Thoracic aorta (tissue), 2 donors: Measurements from ENCODE around the gene NLRC5. TPM values are rescaled to one million over a fixed set of nuclear protein-coding genes. Genes with fewer than 3 reads are reported as not detected.

Experiments used
- ATAC-seq: fragments of 150-250 bp; one replicate; pipeline ENCODE4 v1.8.0; 2017; ENCODE audit warnings: low read depth; ENCODE audit not compliant: insufficient number of reproducible peaks, low FRiP score
- DNase-seq: peaks from one replicate; pipeline ENCODE4 v3.0.0-alpha.2; 2020; ENCODE audit warnings: low spot score
- H3K27ac ChIP-seq, 2 donors: fragments of 200-600 bp; sonication (generic); 1 replicate in 1 of 2; 2 replicates in 1 of 2; pipeline ENCODE4 v1.5.1; 2016; ENCODE audit warnings: mild to moderate bottlenecking in 2 of 2, moderate library complexity in 2 of 2
- H3K27me3 ChIP-seq: fragments of 200-600 bp; sonication (generic); replicated peaks from 2 replicates; pipeline ENCODE4 v1.6.0; 2016; ENCODE audit warnings: mild to moderate bottlenecking; ENCODE audit not compliant: insufficient read depth
- H3K36me3 ChIP-seq: fragments of 200-600 bp; sonication (generic); one replicate; pipeline ENCODE4 v1.5.1; 2016
- H3K4me1 ChIP-seq, 2 donors: fragments of 200-600 bp; sonication (generic); 1 replicate in 1 of 2; 2 replicates in 1 of 2; pipeline versions ENCODE4 v1.5.1 to v1.6.0; 2016; ENCODE audit warnings: low read depth in 2 of 2, mild to moderate bottlenecking in 1 of 2; ENCODE audit not compliant: control insufficient read depth in 1 of 2
- H3K4me3 ChIP-seq: fragments of 200-600 bp; sonication (generic); 2 replicates; pipeline ENCODE4 v1.5.1; 2016; ENCODE audit warnings: mild to moderate bottlenecking
- H3K9me3 ChIP-seq: fragments of 200-600 bp; sonication (generic); 2 replicates; pipeline ENCODE4 v1.5.1; 2016
- total RNA-seq, 2 donors: library from RNA; depleted of rRNA; stranded (reverse); fragments of >200 nt; gene quantifications; one replicate each; pipeline versions ENCODE4 v1.1.0 to v1.2.3, GENCODE V29; 2016
- TF ChIP-seq, protein P1 (sequence below): fragments of 200-600 bp; sonication (generic); IDR thresholded peaks from one replicate; pipeline ENCODE4 v1.5.1; 2019; ENCODE audit warnings: antibody characterized with exemption

NLRC5 gene
- total RNA-seq, 2 donors from 2014 or later, result 51.0 to 54.4 TPM

DNA sequence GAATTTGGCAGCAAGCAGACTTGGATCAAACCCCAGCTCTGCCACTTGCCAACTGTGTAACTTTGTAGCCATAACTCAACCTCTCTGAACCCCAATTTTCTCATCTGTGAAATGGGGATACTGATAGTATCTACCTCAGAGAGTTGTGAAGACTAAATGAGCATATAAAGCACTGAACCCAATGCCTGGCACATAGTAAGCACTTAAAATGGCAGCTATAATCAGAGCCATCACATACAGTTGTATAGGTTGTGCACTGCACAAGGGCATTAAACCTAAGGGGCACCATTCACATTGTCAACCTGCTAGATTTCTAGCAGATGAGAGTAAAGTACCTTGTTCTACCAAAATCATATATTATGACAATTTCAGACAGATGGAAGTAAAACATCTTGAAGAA is 92.4 kb downstream of the NLRC5 start:
- Histone ChIP-seq H3K27ac (no peak overlapping the region), H3K36me3 (no peaks in the 10 kb centered on the region), H3K27me3 (no peaks in the 10 kb centered on the region), H3K9me3 (no peaks in the 10 kb centered on the region), H3K4me1 (no peaks in the 10 kb centered on the region), H3K4me3 (no peak overlapping the region)
- DNase-seq (no peak), ATAC-seq (no peak)
- TF ChIP-seq, protein P1, sequence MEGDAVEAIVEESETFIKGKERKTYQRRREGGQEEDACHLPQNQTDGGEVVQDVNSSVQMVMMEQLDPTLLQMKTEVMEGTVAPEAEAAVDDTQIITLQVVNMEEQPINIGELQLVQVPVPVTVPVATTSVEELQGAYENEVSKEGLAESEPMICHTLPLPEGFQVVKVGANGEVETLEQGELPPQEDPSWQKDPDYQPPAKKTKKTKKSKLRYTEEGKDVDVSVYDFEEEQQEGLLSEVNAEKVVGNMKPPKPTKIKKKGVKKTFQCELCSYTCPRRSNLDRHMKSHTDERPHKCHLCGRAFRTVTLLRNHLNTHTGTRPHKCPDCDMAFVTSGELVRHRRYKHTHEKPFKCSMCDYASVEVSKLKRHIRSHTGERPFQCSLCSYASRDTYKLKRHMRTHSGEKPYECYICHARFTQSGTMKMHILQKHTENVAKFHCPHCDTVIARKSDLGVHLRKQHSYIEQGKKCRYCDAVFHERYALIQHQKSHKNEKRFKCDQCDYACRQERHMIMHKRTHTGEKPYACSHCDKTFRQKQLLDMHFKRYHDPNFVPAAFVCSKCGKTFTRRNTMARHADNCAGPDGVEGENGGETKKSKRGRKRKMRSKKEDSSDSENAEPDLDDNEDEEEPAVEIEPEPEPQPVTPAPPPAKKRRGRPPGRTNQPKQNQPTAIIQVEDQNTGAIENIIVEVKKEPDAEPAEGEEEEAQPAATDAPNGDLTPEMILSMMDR, result no peak

DNA sequence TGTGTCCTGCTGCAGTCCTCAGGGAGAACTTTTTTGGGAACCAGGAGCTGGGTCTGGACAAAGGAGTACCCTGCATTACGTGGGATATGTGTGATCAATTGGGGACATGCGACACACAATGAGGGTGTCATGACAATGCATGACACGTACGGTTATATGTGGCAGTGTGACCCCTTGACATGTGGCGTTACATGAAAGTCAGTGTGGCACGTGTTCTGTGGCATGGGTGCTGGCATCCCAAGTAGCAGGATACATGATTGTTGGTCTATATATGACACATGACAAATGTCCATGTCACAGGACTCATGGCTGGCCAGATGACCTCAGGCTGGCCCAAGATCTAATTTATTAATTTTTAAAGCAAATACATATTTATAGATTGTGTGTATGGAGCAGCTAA is 93.3 kb downstream of the NLRC5 start:
- Histone ChIP-seq H3K27me3 (no peaks in the 10 kb centered on the region), H3K4me1 (no peaks in the 10 kb centered on the region), H3K27ac (no peak overlapping the region), H3K36me3 (no peaks in the 10 kb centered on the region), H3K9me3 (no peaks in the 10 kb centered on the region), H3K4me3 (no peak overlapping the region)
- ATAC-seq (no peak), DNase-seq (no peak)
- TF ChIP-seq, protein P1, result no peak

DNA sequence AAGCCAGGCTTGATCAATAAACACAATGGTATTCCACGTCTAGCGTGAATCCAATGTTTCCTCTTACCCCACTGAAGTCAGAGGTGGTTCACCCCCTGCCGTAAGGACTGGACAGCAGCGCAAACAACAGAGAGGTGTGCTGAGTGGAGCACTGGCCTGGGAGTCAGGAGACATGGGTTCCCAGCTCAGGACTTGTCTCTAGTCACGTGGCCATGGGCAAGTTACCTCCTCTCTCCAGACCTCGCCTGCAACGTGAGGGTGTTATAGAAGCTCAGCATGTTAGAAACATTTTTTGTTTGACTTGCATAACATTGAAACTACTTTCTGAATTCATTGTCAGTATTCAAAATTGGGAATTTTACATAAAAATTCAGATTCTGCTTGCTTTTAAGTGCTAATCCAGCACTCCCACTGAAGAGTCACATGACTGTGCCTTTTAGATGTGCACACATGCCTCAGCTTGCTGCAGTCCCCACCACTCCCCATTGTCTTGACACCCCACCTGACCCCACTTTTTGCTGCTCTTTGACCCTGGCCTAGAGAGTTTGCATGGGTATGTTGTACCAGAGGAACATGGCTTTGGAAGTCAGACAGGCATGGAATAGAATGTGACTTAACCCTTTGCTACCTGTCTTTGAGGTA is 94.2 kb downstream of the NLRC5 start:
- TF ChIP-seq, protein P1, result no peak
- H3K4me1 ChIP-seq, result no peaks in the 10 kb centered on the region
- H3K27ac ChIP-seq, result no peak overlapping the region
- DNase-seq (no peak), ATAC-seq (no peak)
- H3K36me3 ChIP-seq, result no peaks in the 10 kb centered on the region
- H3K4me3 ChIP-seq, result no peak overlapping the region
- no peaks in the 10 kb centered on the region for H3K27me3 ChIP-seq
- H3K9me3 ChIP-seq, result no peaks in the 10 kb centered on the region

DNA sequence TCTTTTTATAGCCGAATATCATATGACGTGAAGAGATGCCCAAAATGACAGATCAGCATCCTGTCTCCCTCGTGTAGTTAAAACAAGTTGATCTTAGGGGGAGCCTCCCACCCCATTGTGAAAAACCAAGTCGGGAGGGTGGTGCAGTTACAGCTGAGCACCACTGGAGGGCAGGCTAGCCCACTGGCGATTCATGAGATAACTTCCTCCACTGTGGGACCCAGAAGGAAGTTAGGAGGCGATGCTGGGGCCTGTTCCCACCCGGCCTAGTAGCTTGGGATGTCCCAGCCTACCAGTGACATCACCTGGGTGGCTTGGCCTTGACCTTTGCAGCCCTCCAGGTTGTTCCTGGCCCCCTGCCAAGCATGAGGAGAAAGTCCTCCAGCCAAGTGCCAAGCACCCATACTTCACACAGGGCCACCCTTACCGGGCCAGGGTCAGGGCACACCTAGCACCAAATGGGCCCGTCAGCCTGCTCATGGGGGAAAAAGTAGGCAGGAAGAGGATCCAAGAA is 95.0 kb downstream of the NLRC5 start:
- H3K27ac ChIP-seq, result no peak overlapping the region

DNA sequence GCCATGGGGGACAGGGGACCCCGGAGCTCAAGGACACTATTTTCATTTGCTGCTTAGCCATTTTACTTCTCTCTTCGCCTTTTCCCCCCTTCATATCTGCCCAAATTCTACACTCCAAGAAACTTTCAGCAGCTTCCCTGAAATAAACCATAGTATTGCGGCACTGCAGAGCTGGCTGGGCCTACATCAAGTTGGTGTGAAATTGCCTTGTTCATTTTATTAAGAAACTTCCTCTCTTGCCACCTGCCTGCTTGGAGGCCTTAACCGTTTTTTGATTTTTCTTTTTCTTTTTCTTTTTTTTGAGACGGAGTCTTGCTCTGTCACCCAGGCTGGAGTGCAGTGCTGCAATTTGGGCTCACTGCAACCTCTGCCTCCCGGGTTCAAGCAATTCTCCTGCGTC is 95.6 kb downstream of the NLRC5 start:
- H3K9me3 ChIP-seq, result no peaks in the 10 kb centered on the region
- ATAC-seq (no peak), DNase-seq (no peak)
- no peaks in the 10 kb centered on the region for H3K36me3 ChIP-seq
- no peaks in the 10 kb centered on the region for H3K27me3 ChIP-seq
- no peak overlapping the region for H3K27ac ChIP-seq
- H3K4me3 ChIP-seq, result no peak overlapping the region
- TF ChIP-seq, protein P1, result no peak
- no peaks in the 10 kb centered on the region for H3K4me1 ChIP-seq

More for the DNA sequence above, 95.0 kb downstream of the NLRC5 start:
- DNase-seq (peak; percentile 17), ATAC-seq (no peak)
- H3K4me3 ChIP-seq, result no peak overlapping the region
- no peaks in the 10 kb centered on the region for H3K27me3 ChIP-seq
- TF ChIP-seq, protein P1, result peak; percentile 98
- H3K9me3 ChIP-seq, result no peaks in the 10 kb centered on the region
- no peaks in the 10 kb centered on the region for H3K36me3 ChIP-seq
- H3K4me1 ChIP-seq, result no peaks in the 10 kb centered on the region
